Measurements from ENCODE around the gene GPR137B.
"Not testable (repeated sequence)": the region's sequence is repeated elsewhere in the genome, so short reads cannot be mapped to it uniquely, and the experiment has no call there.

Gene GPR137B

DNA sequence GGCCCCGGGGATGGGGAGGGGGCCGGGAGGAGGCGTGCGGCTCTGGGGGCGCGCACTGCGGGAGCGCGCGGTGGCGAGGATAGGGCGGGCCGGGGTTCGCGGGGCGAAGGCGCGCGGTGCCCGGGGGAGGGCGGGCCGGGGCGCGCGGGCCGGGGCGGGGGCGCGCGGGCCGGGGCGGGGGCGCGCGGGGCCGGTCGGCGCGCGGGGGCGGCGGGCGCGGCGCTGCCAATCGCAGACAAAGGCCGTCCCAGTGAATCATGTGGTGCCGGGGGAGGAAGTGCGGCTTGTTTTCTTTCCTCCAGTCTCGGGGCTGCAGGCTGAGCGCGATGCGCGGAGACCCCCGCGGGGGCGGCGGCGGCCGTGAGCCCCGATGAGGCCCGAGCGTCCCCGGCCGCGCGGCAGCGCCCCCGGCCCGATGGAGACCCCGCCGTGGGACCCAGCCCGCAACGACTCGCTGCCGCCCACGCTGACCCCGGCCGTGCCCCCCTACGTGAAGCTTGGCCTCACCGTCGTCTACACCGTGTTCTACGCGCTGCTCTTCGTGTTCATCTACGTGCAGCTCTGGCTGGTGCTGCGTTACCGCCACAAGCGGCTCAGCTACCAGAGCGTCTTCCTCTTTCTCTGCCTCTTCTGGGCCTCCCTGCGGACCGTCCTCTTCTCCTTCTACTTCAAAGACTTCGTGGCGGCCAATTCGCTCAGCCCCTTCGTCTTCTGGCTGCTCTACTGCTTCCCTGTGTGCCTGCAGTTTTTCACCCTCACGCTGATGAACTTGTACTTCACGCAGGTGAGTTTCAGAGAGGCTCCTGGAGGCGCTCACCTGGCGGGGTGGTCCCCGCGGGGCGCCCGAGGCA, at the start of gene GPR137B:
Gene GPR137B, plus strand, starts transcription at position 287 of the 851 bp plus-strand sequence. Its CDS starts 84 bp downstream, at position 371.
- peak; percentile 54 to 60 for DNase-seq

DNA sequence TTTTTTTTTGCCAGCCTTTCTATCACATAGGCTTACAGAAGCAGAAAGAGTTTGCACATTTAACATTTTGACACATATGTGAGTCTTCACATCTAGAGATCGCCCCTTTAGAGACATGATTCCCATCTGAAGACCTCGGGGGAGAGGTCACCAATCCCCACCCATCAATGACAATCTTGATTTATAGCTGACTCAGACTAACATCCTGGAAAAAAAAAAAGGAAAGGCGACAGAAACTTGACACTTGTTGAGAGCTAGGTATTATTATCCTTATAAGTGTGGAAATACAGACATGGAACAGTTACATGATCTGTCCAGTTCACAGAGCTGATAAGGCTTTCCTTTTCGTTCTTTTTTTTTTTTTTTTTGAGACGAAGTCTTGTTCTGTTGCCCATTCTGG, 49.4 kb upstream of the GPR137B start:
- no peak for DNase-seq

GRCh38 chr1:236095705-236096520, 46.4 kb upstream of the GPR137B start:
- DNase-seq, result no peak

GRCh38 chr1:236096660-236097482, 45.5 kb upstream of the GPR137B start:
- not testable (repeated sequence) for DNase-seq

DNA sequence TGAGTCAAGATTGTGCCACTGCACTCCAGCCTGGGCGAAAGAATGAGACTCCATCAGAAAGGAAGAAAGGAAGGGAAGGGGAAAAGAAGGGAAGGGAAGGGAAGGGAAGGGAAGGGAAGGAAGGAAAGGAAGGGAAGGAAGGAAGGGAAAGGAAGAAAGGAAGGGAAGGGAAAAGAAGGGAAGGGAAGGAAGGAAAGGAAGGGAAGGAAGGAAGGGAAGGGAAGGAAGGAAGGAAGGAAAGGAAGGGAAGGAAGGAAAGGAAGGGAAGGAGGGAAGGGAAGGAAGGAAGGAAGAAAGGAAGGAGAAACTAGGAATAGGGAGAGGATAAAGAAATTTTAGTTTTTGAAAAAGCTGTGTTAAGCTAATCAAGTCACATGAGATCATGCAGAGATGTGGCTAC, 44.1 kb upstream of the GPR137B start:
- no peak for DNase-seq

- DNase-seq, result no peak
Observed at GRCh38 chr1:236099355-236099974, 42.9 kb upstream of the GPR137B start.

GRCh38 chr1:236100799-236101198, 41.5 kb upstream of the GPR137B start:
- no peak for DNase-seq

DNA sequence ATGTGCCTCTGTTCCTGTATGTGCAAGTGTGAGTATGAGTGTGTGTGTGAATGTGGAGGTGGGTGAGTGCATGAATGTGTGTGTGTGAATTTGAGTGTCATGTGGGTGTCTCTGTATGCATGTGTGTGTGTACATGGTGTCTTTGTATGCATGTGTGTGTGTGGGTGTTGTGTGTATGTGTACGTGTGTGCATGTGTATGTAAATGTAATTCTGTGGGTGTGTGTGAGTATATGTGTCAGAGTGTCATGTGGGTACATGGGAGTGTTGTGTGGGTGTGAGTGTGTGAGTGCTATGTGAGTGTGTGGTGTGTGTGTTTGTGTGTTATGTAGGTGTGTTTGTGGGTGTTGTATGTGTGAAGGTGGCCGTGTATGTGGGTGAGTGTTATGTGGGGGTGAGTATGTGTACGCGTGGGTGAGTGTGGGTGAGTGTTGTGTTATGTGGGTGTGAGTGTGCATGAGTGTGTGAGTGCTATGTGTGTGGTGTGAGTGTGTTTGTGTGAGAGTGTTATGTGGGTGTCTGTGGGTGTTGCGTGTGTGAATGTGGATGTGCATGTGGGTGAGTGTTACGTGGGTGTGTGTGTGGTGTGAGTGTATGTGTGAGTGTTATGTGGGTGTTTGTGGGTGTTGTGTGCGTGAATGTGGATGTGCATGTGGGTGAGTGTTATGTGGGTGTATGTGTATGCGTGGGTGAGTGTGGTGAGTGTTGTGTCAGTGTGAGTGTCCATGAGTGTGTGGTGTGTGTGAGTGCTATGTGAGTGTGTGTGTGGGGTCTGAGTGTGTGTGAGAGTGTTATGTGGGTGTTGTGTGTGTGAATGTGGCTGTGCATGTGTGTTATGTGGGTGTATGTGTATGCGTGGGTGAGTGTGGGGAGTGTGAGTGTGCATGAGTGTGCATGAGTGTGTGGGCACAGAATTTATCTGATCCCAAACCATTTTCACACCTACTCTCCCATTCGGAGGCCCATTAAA, 40.8 kb upstream of the GPR137B start:
- no peak for DNase-seq

GRCh38 chr1:236102611-236103010, 39.7 kb upstream of the GPR137B start:
- no peak for DNase-seq

DNA sequence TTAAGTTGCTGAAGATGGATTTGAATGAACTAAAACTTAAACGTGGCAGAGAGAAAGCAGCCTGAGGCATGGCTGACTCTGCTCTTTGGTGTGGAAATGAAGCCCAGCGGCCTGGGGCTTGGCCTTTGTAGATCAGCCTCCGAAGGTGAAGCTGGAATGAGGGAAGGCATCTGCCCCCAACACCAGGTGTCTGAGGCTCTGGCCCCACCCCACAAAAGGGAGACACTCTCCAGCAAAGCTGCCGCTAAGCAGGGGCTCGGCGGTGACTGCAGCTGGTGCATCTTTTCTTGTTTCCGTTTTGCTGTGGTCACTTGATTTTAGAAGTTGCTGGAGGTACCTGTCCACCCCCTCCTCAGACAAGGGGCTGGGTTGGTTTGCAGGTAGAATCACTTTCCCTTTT, 39.3 kb upstream of the GPR137B start:
- no peak for DNase-seq

DNA sequence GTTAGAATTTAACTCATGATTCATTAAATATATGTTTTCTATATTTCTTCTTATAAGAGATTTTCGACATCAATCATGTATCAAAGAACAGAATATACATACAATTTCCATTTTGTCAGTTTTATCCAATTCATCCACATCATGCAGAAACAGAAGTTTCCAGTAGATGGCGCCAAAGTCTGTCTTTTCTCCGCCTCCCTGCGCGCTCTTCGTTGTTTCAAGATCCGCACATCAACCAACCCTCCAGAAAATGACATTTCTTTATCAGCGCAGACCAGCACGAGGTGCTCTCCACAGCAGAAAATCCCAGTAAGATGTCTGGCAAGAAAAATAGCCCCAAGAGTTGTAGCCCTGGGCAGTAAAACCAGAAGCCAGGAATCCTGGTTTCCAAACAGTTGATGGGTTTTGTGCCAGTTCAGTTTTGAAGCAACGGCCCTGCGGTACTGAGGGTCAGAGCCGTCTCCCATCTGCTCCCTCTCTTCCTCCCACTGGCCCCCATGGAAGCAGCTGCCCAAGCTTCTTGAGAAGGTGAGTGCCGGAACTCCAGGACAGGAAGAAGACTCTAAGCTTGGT, 38.6 kb upstream of the GPR137B start:
- DNase-seq, result peak; percentile 19 to 37

- DNase-seq, result no peak
Observed at GRCh38 chr1:236107121-236107907, 35.0 kb upstream of the GPR137B start.

GRCh38 chr1:236108027-236108648, 34.2 kb upstream of the GPR137B start:
- no peak for DNase-seq

DNA sequence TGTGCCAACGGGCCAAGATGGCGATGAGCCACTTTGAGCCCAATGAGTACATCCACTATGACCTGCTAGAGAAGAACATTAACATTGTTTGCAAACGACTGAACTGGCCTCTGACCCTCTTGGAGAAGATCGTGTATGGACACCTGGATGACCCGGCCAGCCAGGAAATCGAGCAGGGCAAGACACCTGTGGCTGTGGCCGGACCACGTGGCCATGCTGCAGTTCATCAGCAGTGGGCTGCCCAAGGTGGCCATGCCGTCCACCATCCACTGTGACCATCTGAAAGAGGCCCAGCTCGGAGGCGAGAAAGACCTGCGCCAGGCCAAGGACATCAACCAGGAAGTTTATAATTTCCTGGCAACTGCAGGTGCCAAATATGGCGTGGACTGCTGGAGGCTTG, 32.2 kb upstream of the GPR137B start:
- DNase-seq, result no peak

DNA sequence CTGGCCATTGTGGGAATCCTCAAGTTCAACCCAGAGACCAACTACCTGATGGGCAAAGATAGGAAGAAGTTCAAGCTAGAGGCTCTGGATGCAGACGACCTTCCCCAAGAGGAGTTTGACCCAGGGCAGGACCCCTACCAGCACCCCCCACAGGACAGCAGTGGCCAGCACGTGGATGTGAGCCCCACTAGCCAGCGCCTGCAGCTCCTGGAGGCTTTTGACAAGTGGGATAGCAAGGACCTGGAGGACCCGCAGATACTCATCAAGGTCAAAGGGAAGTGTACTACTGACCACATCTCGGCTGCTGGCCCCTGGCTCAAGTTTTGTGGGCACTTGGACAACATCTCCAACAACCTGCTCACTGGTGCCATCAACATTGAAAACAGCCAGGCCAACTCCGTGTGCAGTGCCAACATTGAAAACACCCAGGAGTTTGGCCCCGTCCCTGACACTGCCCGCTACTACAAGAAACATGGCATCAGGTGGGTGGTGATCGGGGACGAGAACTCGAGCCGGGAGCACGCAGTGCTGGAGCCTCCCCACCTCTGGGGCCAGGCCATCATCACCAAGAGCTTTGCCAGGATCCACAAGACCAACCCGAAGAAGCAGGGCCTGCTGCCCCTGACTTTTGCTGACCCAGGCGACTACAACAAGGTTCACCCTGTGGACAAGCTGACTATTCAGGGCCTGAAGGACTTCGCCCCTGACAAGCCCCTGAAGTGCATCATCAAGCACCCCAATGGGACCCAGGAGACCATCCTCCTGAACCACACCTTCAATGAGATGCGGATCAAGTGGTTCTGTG, 30.6 kb upstream of the GPR137B start:
- no peak for DNase-seq

GRCh38 chr1:236112332-236112627, 30.1 kb upstream of the GPR137B start:
- DNase-seq, result no peak

DNA sequence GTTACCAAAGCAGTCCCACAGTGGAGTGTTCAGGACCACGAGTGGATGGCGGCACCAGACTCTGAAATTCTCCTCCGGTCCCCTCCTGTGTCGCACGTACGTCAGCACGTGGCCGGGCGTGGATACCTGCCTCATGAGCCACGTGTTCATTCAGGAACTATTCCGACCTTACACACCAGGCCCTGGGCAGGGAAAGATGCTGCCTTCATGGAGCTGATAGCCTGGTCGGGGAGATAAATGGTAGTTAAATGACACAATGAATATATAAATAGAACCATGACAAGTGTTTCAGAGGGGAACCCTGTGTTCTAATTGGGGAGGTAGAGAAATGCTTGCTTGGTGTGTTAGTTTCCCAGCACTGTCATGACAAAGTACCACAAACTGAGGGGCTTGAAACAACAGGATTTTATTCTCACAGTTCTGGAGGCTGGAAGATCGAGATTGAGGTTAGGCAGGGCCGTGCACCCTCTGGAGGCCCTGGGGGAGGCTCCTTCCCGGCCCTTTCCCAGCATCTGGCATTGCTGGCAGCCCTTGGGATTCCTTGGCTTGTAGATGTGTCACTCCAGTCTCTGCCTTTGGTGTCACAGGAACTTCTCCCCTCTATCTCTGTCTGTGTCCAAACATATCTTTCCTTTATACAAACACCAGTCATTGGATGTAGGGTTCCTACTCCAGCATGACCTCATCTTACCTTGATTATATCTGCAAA, 28.9 kb upstream of the GPR137B start:
- no peak for DNase-seq

DNA sequence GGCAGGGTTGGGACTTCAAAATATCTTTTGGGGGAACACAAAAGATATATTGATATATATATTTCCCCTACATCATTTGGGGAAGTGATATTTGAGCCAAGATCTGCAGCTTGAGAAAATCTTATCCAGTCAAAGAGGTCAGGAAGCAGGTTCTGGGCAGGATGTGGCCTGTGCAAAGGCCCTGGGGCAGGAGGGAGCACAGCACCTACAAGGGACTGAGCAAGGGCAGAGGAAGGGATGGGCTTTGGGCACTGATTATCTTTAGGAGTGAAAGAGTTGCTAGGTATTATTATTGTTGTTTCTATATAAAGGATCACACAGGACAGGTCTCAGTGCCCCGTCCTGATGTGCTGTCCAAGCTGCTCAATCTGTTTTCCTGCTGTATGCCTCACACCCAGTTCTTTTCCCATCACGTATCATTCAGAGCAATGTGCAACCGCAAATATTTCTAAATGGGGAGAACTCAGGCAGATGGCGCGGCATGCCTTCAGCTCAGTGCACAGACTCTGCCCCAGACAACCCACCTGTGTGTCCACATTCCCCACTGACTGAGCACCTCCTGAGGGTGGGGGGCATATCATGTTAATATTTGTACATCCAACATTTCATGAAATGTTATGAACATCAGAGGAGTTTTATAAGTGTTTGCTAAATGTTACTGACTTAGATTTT, 28.1 kb upstream of the GPR137B start:
- DNase-seq, result no peak

All from AML-193 (cell line).